Measurements from ENCODE around the gene DRAXIN.
A peak's percentile ranks its signal among the peaks of the same experiment; 100 is the strongest.

Gene DRAXIN

DNA sequence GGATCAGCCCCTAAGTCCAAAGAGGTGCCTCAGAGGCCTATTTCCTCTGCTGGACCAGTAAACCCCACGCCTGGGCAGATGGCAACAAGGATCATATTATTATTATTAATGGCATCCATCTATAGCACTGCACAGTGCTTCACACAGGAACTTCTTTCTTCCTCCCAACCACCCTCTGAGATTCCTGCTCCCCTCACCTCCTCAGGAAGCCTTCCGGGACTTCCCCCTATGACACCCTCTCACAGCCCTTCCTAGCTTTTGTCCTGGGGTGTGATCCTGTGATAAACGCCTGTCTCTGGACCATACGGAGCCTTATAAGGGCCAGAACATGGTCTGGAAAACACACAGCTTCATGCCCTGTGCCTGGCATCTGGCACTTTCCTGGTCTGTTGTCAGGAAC is 40.5 kb upstream of the DRAXIN start:
- DNase-seq (ENCODE audit: low read depth) = no peak
- H3K4me3 ChIP-seq (ENCODE audit: low read length) = no peak overlapping the region
- TF ChIP-seq CTCF (conservative IDR thresholded peaks at IDR 0.05; ENCODE audit: low read depth, low read length) = no peak

DNA sequence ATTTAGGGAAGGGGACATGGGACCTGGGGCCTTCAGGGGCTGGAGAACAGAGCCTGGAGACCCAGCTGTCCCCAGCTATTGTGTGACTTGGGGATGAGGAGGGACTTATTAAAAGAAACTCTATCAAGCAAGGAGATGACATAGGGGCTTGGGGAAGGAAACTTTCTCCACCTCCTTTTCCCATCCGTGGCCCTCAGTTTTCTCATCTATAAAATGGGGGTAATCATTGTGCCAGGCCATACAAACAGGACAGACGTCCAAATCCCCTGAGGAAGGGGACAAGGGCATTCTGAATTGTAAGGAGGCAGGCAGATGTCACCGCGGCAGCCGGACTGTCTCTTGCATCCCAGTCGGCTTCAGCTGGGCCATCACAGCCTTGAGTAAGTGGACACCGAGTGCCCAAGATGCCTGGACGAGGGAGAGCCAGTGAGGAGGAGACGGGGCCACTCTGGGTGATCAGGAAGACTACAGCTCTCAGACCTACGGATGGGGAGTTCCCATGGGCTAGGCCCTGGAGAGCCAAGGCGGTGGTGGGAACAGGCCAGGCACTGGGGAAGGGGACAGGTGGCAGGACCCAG is 39.2 kb upstream of the DRAXIN start:
- no peak overlapping the region for H3K4me3 ChIP-seq (ENCODE audit: low read length)
- TF ChIP-seq CTCF (conservative IDR thresholded peaks at IDR 0.05; ENCODE audit: low read depth, low read length) = no peak
- no peak for DNase-seq (ENCODE audit: low read depth)

GRCh38 chr1:11653101-11653860 is 38.2 kb upstream of the DRAXIN start:
- DNase-seq (ENCODE audit: low read depth) = peak; percentile 38
- no peak overlapping the region for H3K4me3 ChIP-seq (ENCODE audit: low read length)
- no peak for TF ChIP-seq CTCF (conservative IDR thresholded peaks at IDR 0.05; ENCODE audit: low read depth, low read length)

DNA sequence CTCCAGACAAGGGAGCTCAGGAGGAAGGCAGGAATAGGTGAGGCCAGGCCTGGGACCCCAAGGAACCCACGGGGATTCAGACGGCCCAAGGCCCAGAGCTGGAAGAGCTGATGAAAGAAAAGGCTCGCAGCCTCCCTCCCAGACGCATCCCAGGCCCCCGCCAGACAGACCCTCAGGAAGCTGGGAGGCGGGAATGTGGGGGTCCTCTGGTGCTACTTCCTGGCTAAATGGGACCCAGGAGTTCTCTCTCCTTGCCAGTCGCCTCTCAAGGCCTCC is 37.7 kb upstream of the DRAXIN start:
- TF ChIP-seq CTCF (conservative IDR thresholded peaks at IDR 0.05; ENCODE audit: low read depth, low read length) = no peak
- peak overlapping the region; percentile 29 for H3K4me3 ChIP-seq (ENCODE audit: low read length)
- DNase-seq (ENCODE audit: low read depth) = no peak

DNA sequence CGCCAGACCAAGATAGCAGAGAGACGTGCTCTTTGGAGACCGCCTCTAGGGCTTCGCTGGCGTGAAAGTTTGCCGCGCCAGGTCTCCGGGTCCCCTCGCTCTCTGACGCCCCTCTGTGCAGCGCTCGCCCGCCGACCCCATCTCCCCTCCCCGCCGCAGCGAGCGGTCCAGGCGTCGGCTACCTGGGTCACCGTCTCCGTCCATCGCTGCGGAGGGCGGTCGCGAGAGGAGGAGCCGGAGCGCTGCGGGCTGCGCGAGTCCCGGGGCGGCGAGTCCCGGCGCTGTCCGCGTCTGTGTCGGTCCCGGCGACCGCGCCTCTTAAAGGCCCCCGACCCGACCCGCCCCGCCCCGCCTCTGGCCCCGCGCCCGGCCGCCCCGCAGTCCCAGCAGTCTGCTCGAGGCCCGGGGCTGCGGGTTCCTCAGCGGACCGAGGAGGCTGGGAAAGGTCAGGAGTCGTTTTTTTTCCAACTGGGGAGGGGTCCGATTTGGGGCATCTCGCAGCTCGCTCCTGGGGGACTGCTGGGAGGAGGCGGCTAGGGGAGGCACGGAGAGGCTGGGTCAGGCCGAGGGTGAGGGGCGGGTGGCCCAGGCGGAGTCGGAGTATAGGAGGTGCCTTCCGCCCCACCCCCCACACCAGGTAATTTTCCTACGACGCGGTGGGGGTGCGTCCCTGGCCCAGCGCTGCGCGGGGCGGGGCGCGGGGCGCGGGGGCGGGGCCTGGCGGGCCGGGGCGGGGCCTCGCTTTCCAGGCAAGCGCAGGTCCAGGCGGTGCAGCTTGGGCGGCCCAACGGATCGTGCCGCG is 37.2 kb upstream of the DRAXIN start, which contains the start of the genes FBXO2 and FBXO44:
FBXO2 (minus strand) TSS at position 293 of the 802 bp plus-strand sequence; CDS start at position 204, 89 bp downstream.
FBXO44 (plus strand) TSS at position 741 of the 802 bp plus-strand sequence. CDS start 959 bp downstream, outside the sequence.
- DNase-seq (ENCODE audit: low read depth) = no peak
- no peak for TF ChIP-seq CTCF (conservative IDR thresholded peaks at IDR 0.05; ENCODE audit: low read depth, low read length)
- peak within 1 kb of the TSS; percentile 66 for H3K4me3 ChIP-seq (ENCODE audit: low read length)

DNA sequence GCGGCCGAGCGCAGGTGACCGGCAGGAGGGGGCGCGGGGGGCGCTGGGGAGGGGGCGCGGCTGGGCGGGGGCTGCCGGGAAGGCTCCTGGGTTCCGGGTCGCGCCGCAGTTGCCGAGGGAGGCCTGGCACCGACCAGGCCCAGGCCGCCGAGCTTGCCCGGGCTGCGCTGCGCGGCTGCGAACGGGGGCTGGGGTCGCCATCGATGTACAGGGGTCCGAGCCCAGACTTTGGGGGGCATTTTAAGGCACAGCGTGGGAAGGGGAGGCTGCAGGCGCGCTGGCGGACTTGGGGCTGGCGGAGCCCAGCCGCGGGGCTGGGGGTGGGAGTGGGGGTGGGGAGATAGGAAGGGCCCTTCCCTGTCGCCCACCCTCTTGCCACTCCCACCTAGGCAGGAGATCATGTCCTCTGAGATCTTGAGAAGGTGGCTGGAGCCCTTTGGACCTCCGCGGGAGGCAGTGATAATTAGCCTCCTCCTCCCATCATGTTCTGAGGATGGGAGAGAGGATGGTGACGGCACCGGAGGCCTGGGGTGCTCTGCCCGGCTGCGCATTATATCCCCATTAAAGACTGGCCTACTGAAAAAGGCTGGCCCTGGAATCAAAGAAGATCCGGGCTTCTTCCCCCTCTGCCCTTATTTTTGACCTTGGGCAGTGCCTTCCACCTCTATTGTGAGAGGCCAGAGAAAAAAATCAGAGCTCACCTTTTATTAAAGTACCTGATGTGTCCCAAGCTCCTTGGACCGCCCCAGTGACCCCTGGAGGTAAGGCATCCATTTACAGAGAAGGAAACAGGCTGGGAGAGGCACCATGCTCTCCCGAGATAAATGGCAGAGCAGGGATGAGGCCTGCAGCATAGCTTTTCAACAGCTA is 36.3 kb upstream of the DRAXIN start:
- TF ChIP-seq CTCF (conservative IDR thresholded peaks at IDR 0.05; ENCODE audit: low read depth, low read length) = no peak
- no peak for DNase-seq (ENCODE audit: low read depth)
- peak overlapping the region; percentile 57 for H3K4me3 ChIP-seq (ENCODE audit: low read length)

Measured in retinal pigment epithelial cell (primary cell).